Liver (tissue), 3 donors: Measurements from ENCODE around the gene BCAS1.

Experiments used
- CTCF ChIP-seq: fragments of 150-350 bp; IDR thresholded peaks from 2 replicates; pipeline ENCODE4 v1.5.1; 2017; ENCODE audit warnings: improper control_type of control experiment, low read depth, low read length; ENCODE audit not compliant: missing input control
- GABPA ChIP-seq, 2 donors: IDR thresholded peaks in 1 of 2; conservative IDR thresholded peaks in 1 of 2; 2 replicates each; pipeline ENCODE4 v1.6.1; 2016; ENCODE audit warnings: antibody characterized with exemption in 2 of 2, mild to moderate bottlenecking in 1 of 2, moderate library complexity in 1 of 2
- NR2F2 ChIP-seq: IDR thresholded peaks from 2 replicates; pipeline ENCODE4 v1.6.1; 2016; ENCODE audit warnings: antibody characterized with exemption
- REST ChIP-seq: IDR thresholded peaks from 2 replicates; pipeline ENCODE4 v1.6.1; 2016; ENCODE audit warnings: antibody characterized with exemption, mild to moderate bottlenecking
- SP1 ChIP-seq: IDR thresholded peaks from 2 replicates; pipeline ENCODE4 v1.6.1; 2018; ENCODE audit warnings: antibody characterized with exemption, mild to moderate bottlenecking
- TAF1 ChIP-seq: conservative IDR thresholded peaks from 2 replicates; pipeline ENCODE4 v1.6.1; 2016; ENCODE audit warnings: antibody characterized with exemption, mild to moderate bottlenecking
- YY1 ChIP-seq: IDR thresholded peaks from 2 replicates; pipeline ENCODE4 v1.6.1; 2016; ENCODE audit warnings: antibody characterized with exemption, mild to moderate bottlenecking
- donor health status: healthy.
- donor health status: healthy.

- TF ChIP-seq CTCF (no peak), REST (no peak), SP1 (no peak), GABPA (IDR thresholded peaks at IDR 0.05 in 1 of 2, conservative IDR thresholded peaks at IDR 0.05 in 1 of 2) (no peak), TAF1 (no peak), NR2F2 (no peak), YY1 (no peak)
These were observed 117.8 kb downstream of the BCAS1 start for GRCh38 chr20:53952528-53953096.
